Astrocyte of the cerebellum (primary cell): ENCODE results near the gene ZNF112.
"Not testable (repeated sequence)": the region's sequence is repeated elsewhere in the genome, so short reads cannot be mapped to it uniquely, and the experiment has no call there.

ENCODE experiments used
- DNase-seq: peaks from one replicate; pipeline ENCODE4 v3.0.0-alpha.2; 2011; ENCODE audit warnings: low read depth
- H3K4me3 ChIP-seq: 2 replicates; pipeline ENCODE4 v1.5.1; 2011; ENCODE audit warnings: mild to moderate bottlenecking, low read depth, low read length, moderate library complexity
- CTCF ChIP-seq: IDR thresholded peaks from 2 replicates; pipeline ENCODE4 v1.5.1; 2012; ENCODE audit warnings: low read length, low read depth, moderate library complexity, mild to moderate bottlenecking; ENCODE audit errors: missing control alignments
- in situ Hi-C: cut with HindIII; loops from 2 replicates; pipeline ENCODE4 v1.10.0; 2017; ENCODE audit warnings: low sequenced_read_pairs

ZNF112 gene

DNA sequence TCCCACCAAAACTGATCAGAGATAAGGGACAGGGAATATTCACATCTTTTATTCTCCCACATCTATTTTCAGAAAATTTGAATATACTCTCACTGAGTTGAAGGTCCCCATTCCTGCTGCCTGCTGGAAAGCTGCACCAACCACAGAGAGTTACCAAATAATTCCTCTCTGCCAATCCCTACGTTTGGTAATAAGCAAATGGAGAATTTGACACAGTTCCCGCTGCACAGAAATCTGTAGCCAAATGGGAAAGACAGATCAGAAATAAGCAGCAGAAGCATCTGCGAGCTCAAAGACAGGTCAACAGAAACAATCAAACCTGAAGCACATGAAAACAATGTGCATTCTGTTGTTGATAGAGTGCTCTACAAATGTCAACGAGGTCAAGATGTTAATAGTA, 9.9 kb downstream of the ZNF112 start:
- no peak overlapping the region for H3K4me3 ChIP-seq
- DNase-seq, result no peak
- in situ Hi-C loops, result no loop called here
- TF ChIP-seq CTCF, result no peak

DNA sequence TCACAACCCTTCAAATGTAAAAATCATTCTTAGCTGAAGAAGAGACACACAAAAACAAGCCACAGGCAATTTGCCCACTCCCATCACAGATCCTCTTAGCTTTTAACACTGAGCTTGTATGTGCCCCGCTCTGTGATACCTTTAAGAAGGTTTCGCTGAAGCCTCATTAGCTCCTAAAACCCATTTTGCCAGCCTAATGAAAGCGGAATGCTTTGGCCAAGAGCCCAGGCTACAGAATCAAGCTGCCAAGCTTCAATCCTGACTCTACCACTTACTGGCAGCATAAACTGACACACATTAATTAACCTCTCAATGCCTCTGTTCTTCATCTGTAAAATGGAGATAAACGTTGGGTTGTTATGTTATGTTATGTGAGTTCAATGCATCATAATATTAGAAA, 10.5 kb downstream of the ZNF112 start:
- DNase-seq, result no peak
- TF ChIP-seq CTCF, result no peak
- no peak overlapping the region for H3K4me3 ChIP-seq
- in situ Hi-C loops, result no loop called here

GRCh38 chr19:44344255-44344654, 12.2 kb downstream of the ZNF112 start:
- in situ Hi-C loops, result no loop called here

GRCh38 chr19:44341794-44342193, 14.7 kb downstream of the ZNF112 start:
- DNase-seq, result no peak
- TF ChIP-seq CTCF, result no peak
- H3K4me3 ChIP-seq, result no peak overlapping the region
- in situ Hi-C loops, result no loop called here

More at GRCh38 chr19:44344255-44344654, 12.2 kb downstream of the ZNF112 start:
- no peak overlapping the region for H3K4me3 ChIP-seq
- DNase-seq, result no peak
- no peak for TF ChIP-seq CTCF

DNA sequence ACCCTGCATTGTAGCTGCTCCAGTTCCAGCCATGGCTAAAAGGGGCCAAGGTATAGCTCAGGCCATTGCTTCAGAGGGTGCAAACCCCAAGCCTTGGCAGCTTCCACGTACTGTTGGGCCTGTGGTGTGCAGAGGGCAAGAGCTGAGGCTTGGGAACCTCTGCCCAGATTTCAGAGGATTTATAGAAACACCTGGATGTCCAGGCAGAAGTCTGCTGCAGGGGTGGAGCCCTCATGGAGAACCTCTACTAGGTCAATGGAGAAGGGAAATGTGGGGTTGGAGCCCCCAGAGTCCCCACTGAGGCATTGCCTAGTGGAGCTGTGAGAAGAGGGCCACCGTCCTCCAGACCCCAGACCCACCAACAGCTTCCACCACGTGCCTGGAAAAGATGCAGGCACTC, 21.8 kb downstream of the ZNF112 start:
- in situ Hi-C loops, DNase-seq, H3K4me3 ChIP-seq: not testable (repeated sequence)

GRCh38 chr19:44332145-44332544, 24.3 kb downstream of the ZNF112 start:
- in situ Hi-C loops, result no loop called here
- TF ChIP-seq CTCF, result no peak
- no peak overlapping the region for H3K4me3 ChIP-seq
- no peak for DNase-seq

GRCh38 chr19:44315883-44316282, 40.6 kb downstream of the ZNF112 start:
- TF ChIP-seq CTCF, result no peak
- no peak overlapping the region for H3K4me3 ChIP-seq
- no peak for DNase-seq
- in situ Hi-C loops, result no loop called here
